NCI-H1105 treated with DMSO at 0.1 percent for 48 hours (cell line): ENCODE data around the gene FXYD5.

Source experiments
- DNase-seq: peaks from one replicate; lab custom pipeline; 2025; lab: John Stamatoyannopoulos, UW

The FXYD5 gene

GRCh38 chr19:35155981-35156672 is 1.6 kb downstream of the FXYD5 start:
- no peak for DNase-seq

GRCh38 chr19:35156673-35157014 is 2.1 kb downstream of the FXYD5 start:
- DNase-seq = no peak

GRCh38 chr19:35157431-35157830 is 2.9 kb downstream of the FXYD5 start:
- DNase-seq = no peak

GRCh38 chr19:35159606-35160005 is 5.1 kb downstream of the FXYD5 start:
- DNase-seq = no peak

GRCh38 chr19:35160629-35161433 is 6.3 kb downstream of the FXYD5 start:
- DNase-seq = no peak

GRCh38 chr19:35161434-35161743 is 6.9 kb downstream of the FXYD5 start:
- no peak for DNase-seq

GRCh38 chr19:35162471-35163326 is 8.2 kb downstream of the FXYD5 start:
- DNase-seq = no peak

- DNase-seq = no peak
These were observed 9.9 kb downstream of the FXYD5 start for GRCh38 chr19:35164418-35164817.

GRCh38 chr19:35165200-35166058 is 10.9 kb downstream of the FXYD5 start:
- no peak for DNase-seq

- no peak for DNase-seq
These were observed 11.8 kb downstream of the FXYD5 start for GRCh38 chr19:35166100-35167063.

- DNase-seq = no peak
These were observed 12.9 kb downstream of the FXYD5 start for GRCh38 chr19:35167251-35168119.

GRCh38 chr19:35168196-35168595 is 13.7 kb downstream of the FXYD5 start:
- no peak for DNase-seq

- DNase-seq = no peak
These were observed 14.9 kb downstream of the FXYD5 start for GRCh38 chr19:35169221-35169995.

GRCh38 chr19:35170359-35171061 is 16.0 kb downstream of the FXYD5 start:
- no peak for DNase-seq

- no peak for DNase-seq
These were observed 17.2 kb downstream of the FXYD5 start for GRCh38 chr19:35171730-35172129.

- no peak for DNase-seq
These were observed 19.7 kb downstream of the FXYD5 start for GRCh38 chr19:35174226-35174625.

GRCh38 chr19:35176181-35176570 is 21.6 kb downstream of the FXYD5 start:
- no peak for DNase-seq
